OCI-LY7 (cell line): Measurements from ENCODE around the gene SNAI3. TPM values are rescaled to one million over a fixed set of nuclear protein-coding genes. Genes with fewer than 3 reads are reported as not detected.
A peak's percentile ranks its signal among the peaks of the same experiment; 100 is the strongest.

Experiments
- BruUV-seq: library from RNA; stranded (reverse); fragments of 400-500 nt; replicated peaks from 2 replicates; lab custom pipeline; 2021; lab: Mats Ljungman, UMichigan
- CTCF ChIA-PET: fragments of 300-600 bp; sonication (Branson Sonifier 250); formaldehyde crosslinking; loops from one replicate; lab custom pipeline; 2022; ENCODE audit warnings: antibody characterized with exemption; ENCODE audit not compliant: unreplicated experiment; lab: Charles Lee
- POLR2A ChIA-PET: fragments of 300-600 bp; sonication (Branson Sonifier 250); formaldehyde crosslinking; loops from one replicate; lab custom pipeline; 2022; ENCODE audit warnings: antibody characterized with exemption; lab: Charles Lee
- DNase-seq: peaks from one replicate; pipeline ENCODE4 v3.0.0-alpha.2; 2015; ENCODE audit warnings: low spot score
- H2AFZ ChIP-seq: fragments of 200-600 bp; sonication (generic), shearing (Covaris generic); 2 replicates; pipeline ENCODE4 v1.6.1; 2014; ENCODE audit warnings: mild to moderate bottlenecking, antibody characterized with exemption, low read length, moderate library complexity
- H3K27ac ChIP-seq: fragments of 200-600 bp; sonication (generic); 2 replicates; pipeline ENCODE4 v1.5.1; 2014; ENCODE audit warnings: mixed run types, low read depth, mild to moderate bottlenecking, moderate library complexity, low read length, inconsistent platforms; ENCODE audit not compliant: poor library complexity, severe bottlenecking
- H3K36me3 ChIP-seq: fragments of 200-600 bp; sonication (generic); 2 replicates; pipeline ENCODE4 v1.6.1; 2014; ENCODE audit warnings: mild to moderate bottlenecking, antibody characterized with exemption, low read length, moderate library complexity, mixed read lengths; ENCODE audit not compliant: insufficient read depth
- H3K4me1 ChIP-seq: fragments of 200-600 bp; sonication (generic); 2 replicates; pipeline ENCODE4 v1.5.1; 2014; ENCODE audit warnings: mild to moderate bottlenecking, low read length; ENCODE audit not compliant: insufficient read depth, poor library complexity, severe bottlenecking
- H3K4me2 ChIP-seq: fragments of 200-600 bp; sonication (generic); 2 replicates; pipeline ENCODE4 v1.6.1; 2014; ENCODE audit warnings: mild to moderate bottlenecking, low read length
- H3K4me3 ChIP-seq: fragments of 200-600 bp; sonication (generic); 2 replicates; pipeline ENCODE4 v1.5.1; 2014; ENCODE audit warnings: mild to moderate bottlenecking, low read depth, low read length; ENCODE audit not compliant: poor library complexity, severe bottlenecking
- H3K79me2 ChIP-seq: fragments of 200-600 bp; sonication (generic); 2 replicates; pipeline ENCODE4 v1.6.1; 2016; ENCODE audit warnings: low read depth, mild to moderate bottlenecking, low read length, moderate library complexity, mixed read lengths; ENCODE audit not compliant: insufficient read depth
- H3K9me2 ChIP-seq: fragments of 200-600 bp; sonication (generic); 2 replicates; pipeline ENCODE4 v1.6.1; 2016; ENCODE audit warnings: mild to moderate bottlenecking, low read length, mixed read lengths; ENCODE audit not compliant: insufficient read depth
- H3K9me3 ChIP-seq: fragments of 200-600 bp; sonication (generic); 2 replicates; pipeline ENCODE4 v1.6.1; 2014; ENCODE audit warnings: mild to moderate bottlenecking, mixed run types, low read length, mixed read lengths
- H4K20me1 ChIP-seq: fragments of 200-600 bp; sonication (generic); 2 replicates; pipeline ENCODE4 v1.6.1; 2014; ENCODE audit warnings: mild to moderate bottlenecking, antibody characterized with exemption, low read length, moderate library complexity, mixed read lengths; ENCODE audit not compliant: insufficient read depth
- CTCF ChIP-seq: fragments of 200-600 bp; sonication (generic); conservative IDR thresholded peaks from 2 replicates; pipeline ENCODE4 v1.5.1; 2014; ENCODE audit warnings: mild to moderate bottlenecking, antibody characterized with exemption, low read length, moderate library complexity, mixed read lengths
- EZH2phosphoT487 ChIP-seq: fragments of 200-600 bp; sonication (generic); IDR thresholded peaks from 2 replicates; pipeline ENCODE4 v1.6.1; 2018; ENCODE audit warnings: low read depth, borderline replicate concordance, mild to moderate bottlenecking, mixed run types, antibody characterized with exemption, low read length, moderate library complexity, mixed read lengths
- intact Hi-C: fragments of 100-400 bp; cut with micrococcal nuclease; formaldehyde crosslinking; loops from one replicate; pipeline ENCODE4 v1.10.0; 2022; ENCODE audit not compliant: unreplicated experiment
- total RNA-seq, 2 experiments: library from RNA; depleted of rRNA in 1 of 2; stranded (reverse); fragments of >200 nt in 1 of 2; shearing (Covaris generic) in 1 of 2; gene quantifications; 2 replicates each; pipeline ENCODE4 v1.2.3, GENCODE V29; 2014 to 2022

Gene SNAI3
- total RNA-seq, 2 experiments from 2014 or later = 3.1 to 3.3 TPM

- no peaks in the 10 kb centered on the region for H3K9me2 ChIP-seq
- CTCF ChIA-PET = interaction anchor here (0.6 kb wide), 1 partner anchor 185 kb away, joined by 4 read pairs; no protein-coding TSS in a partner anchor
- intact Hi-C loops = loop anchor here (1.0 to 5.0 kb wide), 4 partner anchors 16 to 192 kb away; partner anchors contain the start of gene CYBA
- no peak overlapping the region for H2AFZ ChIP-seq
- POLR2A ChIA-PET = no interaction called here
- BruUV-seq = no TSS peak
- H3K79me2 ChIP-seq = no peaks in the 10 kb centered on the region
- no peak for TF ChIP-seq EZH2phosphoT487
- TF ChIP-seq CTCF = no peak
- H3K27ac ChIP-seq = no peak overlapping the region
- H3K9me3 ChIP-seq = no peaks in the 10 kb centered on the region
- H3K36me3 ChIP-seq = peaks cover 40% of the 10 kb centered on the region
- H4K20me1 ChIP-seq = no peaks in the 10 kb centered on the region
- peak; percentile 76 for DNase-seq
- H3K4me2 ChIP-seq = peak overlapping the region; percentile 55
- peak overlapping the region; percentile 26 for H3K4me3 ChIP-seq
- peaks cover 43% of the 10 kb centered on the region for H3K4me1 ChIP-seq
Observed at GRCh38 chr16:88634141-88634993, 51.9 kb downstream of the SNAI3 start.

- ChIA-PET CTCF (interaction anchor here (0.6 kb wide), 1 partner anchor 184 kb away, joined by 4 read pairs; no protein-coding TSS in a partner anchor), POLR2A (interaction anchor here (1.1 kb wide), 1 partner anchor 160 kb away, joined by 3 read pairs; no protein-coding TSS in a partner anchor)
- Histone ChIP-seq H3K27ac (no peak overlapping the region), H3K4me2 (peak overlapping the region; percentile 55), H4K20me1 (no peaks in the 10 kb centered on the region), H3K79me2 (no peaks in the 10 kb centered on the region), H3K9me2 (no peaks in the 10 kb centered on the region), H3K4me3 (peak overlapping the region; percentile 26), H3K9me3 (no peaks in the 10 kb centered on the region), H2AFZ (no peak overlapping the region), H3K36me3 (peaks cover 43% of the 10 kb centered on the region), H3K4me1 (peaks cover 38% of the 10 kb centered on the region)
- TF ChIP-seq CTCF (peak; percentile 59), EZH2phosphoT487 (no peak)
- peak; percentile 55 for DNase-seq
- intact Hi-C loops = loop anchor here (1.0 to 5.0 kb wide), 4 partner anchors 17 to 191 kb away; partner anchors contain the start of gene CYBA
- BruUV-seq = no TSS peak
Observed at GRCh38 chr16:88633684-88634140, 52.6 kb downstream of the SNAI3 start.
